ENCODE measurements around the gene ATXN2L.

GRCh38 chr16:28874406-28874805, 51.6 kb downstream of the ATXN2L start:
- TF ChIP-seq CTCF (IDR thresholded peaks at IDR 0.05) (no peak), POLR2AphosphoS5 (IDR thresholded peaks at IDR 0.05) (no peak), POLR2A (IDR thresholded peaks at IDR 0.05; ENCODE audit: low read depth) (no peak)

Measured in esophagus muscularis mucosa (tissue), 3 donors.